Keratinocyte (primary cell): ENCODE results near the gene GPANK1.

Experiments
- EZH2 ChIP-seq: IDR thresholded peaks from one replicate; pipeline ENCODE4 v1.6.1; 2012; ENCODE audit warnings: inconsistent platforms, mild to moderate bottlenecking, low read length, moderate library complexity
- TF ChIP-seq, protein P1 (sequence below), 3 experiments: IDR thresholded peaks in 1 of 3; conservative IDR thresholded peaks in 1 of 3; optimal IDR thresholded peaks in 1 of 3; 2 replicates in 2 of 3; 3 replicates in 1 of 3; pipeline versions ENCODE3 to v1.5.1; 2011; ENCODE audit warnings: low read length in 3 of 3, mild to moderate bottlenecking in 3 of 3, moderate library complexity in 2 of 3, control low read depth in 1 of 3, inconsistent platforms in 1 of 3; ENCODE audit not compliant: insufficient read depth in 2 of 3; ENCODE audit errors: extremely low read depth in 1 of 3

DNA sequence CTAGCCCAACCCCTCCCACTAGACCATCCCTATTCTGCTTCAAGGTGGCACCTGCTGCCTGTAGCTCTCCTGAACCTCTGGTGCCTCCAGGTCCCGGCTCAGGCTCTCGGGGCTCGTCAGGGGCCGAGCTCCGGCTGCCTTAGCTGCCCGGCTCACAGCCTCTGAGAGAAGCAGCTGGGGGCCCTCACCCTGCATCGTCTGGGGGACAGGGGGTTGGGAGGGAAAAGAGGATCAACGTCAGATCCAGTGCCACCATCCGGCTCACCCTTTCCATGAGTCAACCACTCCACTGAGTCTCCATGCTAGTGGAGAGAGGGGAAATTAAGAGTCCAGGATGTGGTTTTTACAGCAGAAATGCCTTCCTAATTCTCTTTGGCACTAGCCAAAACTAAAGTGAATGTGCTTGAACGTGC is 25.3 kb downstream of the GPANK1 start:
- TF ChIP-seq, protein P1, sequence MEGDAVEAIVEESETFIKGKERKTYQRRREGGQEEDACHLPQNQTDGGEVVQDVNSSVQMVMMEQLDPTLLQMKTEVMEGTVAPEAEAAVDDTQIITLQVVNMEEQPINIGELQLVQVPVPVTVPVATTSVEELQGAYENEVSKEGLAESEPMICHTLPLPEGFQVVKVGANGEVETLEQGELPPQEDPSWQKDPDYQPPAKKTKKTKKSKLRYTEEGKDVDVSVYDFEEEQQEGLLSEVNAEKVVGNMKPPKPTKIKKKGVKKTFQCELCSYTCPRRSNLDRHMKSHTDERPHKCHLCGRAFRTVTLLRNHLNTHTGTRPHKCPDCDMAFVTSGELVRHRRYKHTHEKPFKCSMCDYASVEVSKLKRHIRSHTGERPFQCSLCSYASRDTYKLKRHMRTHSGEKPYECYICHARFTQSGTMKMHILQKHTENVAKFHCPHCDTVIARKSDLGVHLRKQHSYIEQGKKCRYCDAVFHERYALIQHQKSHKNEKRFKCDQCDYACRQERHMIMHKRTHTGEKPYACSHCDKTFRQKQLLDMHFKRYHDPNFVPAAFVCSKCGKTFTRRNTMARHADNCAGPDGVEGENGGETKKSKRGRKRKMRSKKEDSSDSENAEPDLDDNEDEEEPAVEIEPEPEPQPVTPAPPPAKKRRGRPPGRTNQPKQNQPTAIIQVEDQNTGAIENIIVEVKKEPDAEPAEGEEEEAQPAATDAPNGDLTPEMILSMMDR (optimal IDR thresholded peaks at IDR 0.05 in 1 of 3, IDR thresholded peaks at IDR 0.05 in 1 of 3, conservative IDR thresholded peaks at IDR 0.05 in 1 of 3; ENCODE audit: extremely low read depth in 1 of 3, insufficient read depth in 2 of 3, low read length in 3 of 3): no peak
- no peak for TF ChIP-seq EZH2
